Loucy (cell line): ENCODE measurements around the gene BCR.

ENCODE experiments used
- EZH2phosphoT487 ChIP-seq: fragments of 200-600 bp; IDR thresholded peaks from 2 replicates; pipeline ENCODE4 v1.6.1; 2018; ENCODE audit warnings: antibody characterized with exemption, mild to moderate bottlenecking, moderate library complexity, borderline replicate concordance
- TF ChIP-seq, protein P1 (sequence below): fragments of 200-600 bp; sonication (generic); conservative IDR thresholded peaks from 2 replicates; pipeline ENCODE4 v1.5.1; 2014; ENCODE audit warnings: mild to moderate bottlenecking, antibody characterized with exemption, low read length

DNA sequence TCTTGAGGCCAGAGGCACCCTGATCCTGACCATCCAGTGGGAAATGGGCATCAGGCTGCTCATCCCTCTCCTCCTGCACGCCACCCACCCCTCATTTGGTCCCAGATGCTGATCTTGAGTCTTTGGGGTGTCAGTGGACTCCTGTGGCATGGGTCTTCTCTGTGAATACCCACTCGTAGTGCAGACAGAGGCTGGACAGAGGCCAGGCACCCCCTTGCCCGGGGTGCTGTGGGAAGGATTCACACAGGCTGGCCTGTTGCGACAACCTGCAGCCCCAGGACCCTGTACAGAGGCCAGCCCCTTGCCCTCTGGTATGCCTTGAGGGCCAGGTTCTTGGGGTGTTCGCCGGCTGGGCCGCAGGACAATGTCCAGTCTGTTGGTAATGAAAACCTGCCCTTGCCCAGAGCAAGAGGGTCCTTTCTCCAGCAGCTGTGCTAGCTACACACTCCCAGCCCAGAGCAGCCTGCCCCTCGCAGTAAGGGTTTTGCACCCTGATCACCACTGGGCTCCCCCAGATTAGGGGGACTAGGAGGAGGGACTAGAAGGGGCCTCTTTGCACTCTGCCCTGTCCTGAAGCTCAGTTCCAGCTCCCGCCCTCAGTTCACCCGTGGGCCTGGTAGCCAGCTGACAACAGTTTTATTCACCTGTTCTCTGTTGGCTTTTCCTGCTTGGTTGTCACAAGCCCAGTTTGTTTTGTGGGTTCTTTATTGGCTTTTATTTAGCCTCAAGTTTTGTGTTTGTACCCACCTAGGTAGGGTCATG, 76.0 kb downstream of the BCR start:
- TF ChIP-seq, protein P1, sequence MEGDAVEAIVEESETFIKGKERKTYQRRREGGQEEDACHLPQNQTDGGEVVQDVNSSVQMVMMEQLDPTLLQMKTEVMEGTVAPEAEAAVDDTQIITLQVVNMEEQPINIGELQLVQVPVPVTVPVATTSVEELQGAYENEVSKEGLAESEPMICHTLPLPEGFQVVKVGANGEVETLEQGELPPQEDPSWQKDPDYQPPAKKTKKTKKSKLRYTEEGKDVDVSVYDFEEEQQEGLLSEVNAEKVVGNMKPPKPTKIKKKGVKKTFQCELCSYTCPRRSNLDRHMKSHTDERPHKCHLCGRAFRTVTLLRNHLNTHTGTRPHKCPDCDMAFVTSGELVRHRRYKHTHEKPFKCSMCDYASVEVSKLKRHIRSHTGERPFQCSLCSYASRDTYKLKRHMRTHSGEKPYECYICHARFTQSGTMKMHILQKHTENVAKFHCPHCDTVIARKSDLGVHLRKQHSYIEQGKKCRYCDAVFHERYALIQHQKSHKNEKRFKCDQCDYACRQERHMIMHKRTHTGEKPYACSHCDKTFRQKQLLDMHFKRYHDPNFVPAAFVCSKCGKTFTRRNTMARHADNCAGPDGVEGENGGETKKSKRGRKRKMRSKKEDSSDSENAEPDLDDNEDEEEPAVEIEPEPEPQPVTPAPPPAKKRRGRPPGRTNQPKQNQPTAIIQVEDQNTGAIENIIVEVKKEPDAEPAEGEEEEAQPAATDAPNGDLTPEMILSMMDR, result no peak
- no peak for TF ChIP-seq EZH2phosphoT487
